ENCODE measurements around the gene P3H4. TPM values are rescaled to one million over a fixed set of nuclear protein-coding genes. Genes with fewer than 3 reads are reported as not detected.
"Not testable (repeated sequence)": the region's sequence is repeated elsewhere in the genome, so short reads cannot be mapped to it uniquely, and the experiment has no call there.

P3H4 gene
- 9.5 TPM for total RNA-seq
- long read RNA-seq, transcript P3H4-202 (8 exons, 2,601 nt) = major isoform, 27 of 44 reads
- long read RNA-seq, partial matches to known transcripts = 6 of 44 reads
- long read RNA-seq, other reads (novel, unspliced or antisense) = 10 of 44 reads

- TF ChIP-seq, protein P1, sequence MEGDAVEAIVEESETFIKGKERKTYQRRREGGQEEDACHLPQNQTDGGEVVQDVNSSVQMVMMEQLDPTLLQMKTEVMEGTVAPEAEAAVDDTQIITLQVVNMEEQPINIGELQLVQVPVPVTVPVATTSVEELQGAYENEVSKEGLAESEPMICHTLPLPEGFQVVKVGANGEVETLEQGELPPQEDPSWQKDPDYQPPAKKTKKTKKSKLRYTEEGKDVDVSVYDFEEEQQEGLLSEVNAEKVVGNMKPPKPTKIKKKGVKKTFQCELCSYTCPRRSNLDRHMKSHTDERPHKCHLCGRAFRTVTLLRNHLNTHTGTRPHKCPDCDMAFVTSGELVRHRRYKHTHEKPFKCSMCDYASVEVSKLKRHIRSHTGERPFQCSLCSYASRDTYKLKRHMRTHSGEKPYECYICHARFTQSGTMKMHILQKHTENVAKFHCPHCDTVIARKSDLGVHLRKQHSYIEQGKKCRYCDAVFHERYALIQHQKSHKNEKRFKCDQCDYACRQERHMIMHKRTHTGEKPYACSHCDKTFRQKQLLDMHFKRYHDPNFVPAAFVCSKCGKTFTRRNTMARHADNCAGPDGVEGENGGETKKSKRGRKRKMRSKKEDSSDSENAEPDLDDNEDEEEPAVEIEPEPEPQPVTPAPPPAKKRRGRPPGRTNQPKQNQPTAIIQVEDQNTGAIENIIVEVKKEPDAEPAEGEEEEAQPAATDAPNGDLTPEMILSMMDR (IDR thresholded peaks at IDR 0.05) = peak; percentile 70
- DNase-seq (peak; percentile 90), ATAC-seq (peak; percentile 93)
- Histone ChIP-seq H3K27me3 (no peaks in the 10 kb centered on the region), H3K36me3 (no peaks in the 10 kb centered on the region), H3K9me3 (no peaks in the 10 kb centered on the region), H3K4me3 (peak within 1 kb of the TSS; percentile 69), H3K4me1 (peaks cover 25% of the 10 kb centered on the region), H3K27ac (peak within 1 kb of the TSS; percentile 72)
- intact Hi-C loops (cut with DNase I) = no loop called here
Measured at GRCh38 chr17:41811549-41812380, at the start of gene P3H4. Gene P3H4, minus strand, starts transcription at chr17:41811949. Its CDS starts 34 bp downstream, at chr17:41811915.

- TF ChIP-seq, protein P1 (IDR thresholded peaks at IDR 0.05) = no peak
- Histone ChIP-seq H3K27me3 (no peaks in the 10 kb centered on the region), H3K9me3 (no peaks in the 10 kb centered on the region), H3K27ac (no peak overlapping the region), H3K4me1 (peaks cover 18% of the 10 kb centered on the region), H3K4me3 (no peak overlapping the region), H3K36me3 (no peaks in the 10 kb centered on the region)
- ATAC-seq (no peak), DNase-seq (no peak)
- intact Hi-C loops (cut with DNase I) = no loop called here
Measured at GRCh38 chr17:41860254-41860931, 48.6 kb upstream of the P3H4 start.

DNA sequence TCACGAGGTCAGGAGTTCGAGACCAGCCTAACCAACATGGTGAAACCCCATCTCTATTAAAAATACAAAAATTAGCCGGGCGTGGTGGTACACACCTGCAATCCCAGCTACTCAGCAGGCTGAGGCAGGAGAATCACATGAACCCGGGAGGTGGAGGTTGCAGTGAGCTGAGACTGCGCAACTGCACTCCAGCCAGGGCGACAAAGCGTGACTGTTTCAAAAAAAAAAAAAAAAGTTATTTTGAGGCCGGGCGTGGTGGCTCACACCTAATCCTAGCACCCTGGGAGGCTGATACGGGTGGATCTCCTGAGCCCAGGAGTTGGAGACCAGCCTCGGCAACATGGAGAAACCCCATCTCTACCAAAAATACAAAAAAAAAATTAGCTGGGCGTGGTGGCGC, 39.6 kb upstream of the P3H4 start:
- H3K4me1 ChIP-seq; H3K27me3 ChIP-seq; H3K27ac ChIP-seq; ATAC-seq; intact Hi-C loops (cut with DNase I); DNase-seq; H3K9me3 ChIP-seq; H3K4me3 ChIP-seq: not testable (repeated sequence)
- H3K36me3 ChIP-seq = peaks cover 25% of the 10 kb centered on the region

- intact Hi-C loops (cut with DNase I) = no loop called here
- H3K36me3 ChIP-seq = peaks cover 19% of the 10 kb centered on the region
Measured at GRCh38 chr17:41849251-41849990, 37.7 kb upstream of the P3H4 start.

DNA sequence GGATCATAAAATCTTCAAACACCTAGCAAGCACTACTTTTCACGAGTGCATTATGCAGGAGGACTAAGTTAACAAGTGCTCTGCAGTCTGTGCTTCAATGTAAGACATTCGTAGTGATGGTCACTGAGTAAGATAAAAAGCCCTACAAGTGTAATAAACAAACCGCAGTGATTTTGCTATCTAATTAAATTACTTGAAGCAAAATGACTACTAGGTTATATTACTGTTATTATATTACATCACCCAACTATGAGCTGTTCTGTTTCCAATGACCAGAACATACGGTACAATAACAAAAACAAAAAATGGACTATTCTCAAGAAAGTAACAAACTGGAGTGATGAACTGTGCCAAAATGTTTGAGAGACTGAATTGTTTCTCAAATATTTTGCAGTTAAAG, 37.0 kb upstream of the P3H4 start:
- no peaks in the 10 kb centered on the region for H3K9me3 ChIP-seq
- intact Hi-C loops (cut with DNase I) = no loop called here
- TF ChIP-seq, protein P1 (IDR thresholded peaks at IDR 0.05) = no peak
- no peak for ATAC-seq
- H3K27me3 ChIP-seq = no peaks in the 10 kb centered on the region
- no peak for DNase-seq
- H3K27ac ChIP-seq = no peak overlapping the region
- peaks cover 13% of the 10 kb centered on the region for H3K36me3 ChIP-seq
- H3K4me1 ChIP-seq = no peaks in the 10 kb centered on the region
- no peak overlapping the region for H3K4me3 ChIP-seq

More at GRCh38 chr17:41849251-41849990, 37.7 kb upstream of the P3H4 start:
- no peak for ATAC-seq
- no peak for DNase-seq
- Histone ChIP-seq H3K27ac (no peak overlapping the region), H3K9me3 (no peaks in the 10 kb centered on the region), H3K4me1 (no peaks in the 10 kb centered on the region), H3K27me3 (no peaks in the 10 kb centered on the region), H3K4me3 (no peak overlapping the region)
- TF ChIP-seq, protein P1 (IDR thresholded peaks at IDR 0.05) = no peak
